Putamen (tissue), 1 donor: ENCODE results near the gene IL21.
"Not testable (repeated sequence)": the region's sequence is repeated elsewhere in the genome, so short reads cannot be mapped to it uniquely, and the experiment has no call there.

Experiments
- DNase-seq: peaks from one replicate; pipeline ENCODE4 v3.0.0-alpha.2; 2016; ENCODE audit warnings: low spot score

Gene IL21

GRCh38 chr4:122621016-122621507 is at the start of gene IL21:
TSS of gene IL21 (minus strand) at chr4:122621066. CDS start at chr4:122621011, 55 bp downstream.
- DNase-seq, result no peak

GRCh38 chr4:122669911-122670738 is 49.3 kb upstream of the IL21 start:
- DNase-seq, result no peak

- no peak for DNase-seq
Observed at GRCh38 chr4:122668241-122668640, 47.4 kb upstream of the IL21 start.

GRCh38 chr4:122666527-122667245 is 45.8 kb upstream of the IL21 start:
- DNase-seq, result no peak

GRCh38 chr4:122665161-122665929 is 44.5 kb upstream of the IL21 start:
- DNase-seq, result no peak

GRCh38 chr4:122663814-122664610 is 43.1 kb upstream of the IL21 start:
- no peak for DNase-seq

- DNase-seq, result no peak
Observed at GRCh38 chr4:122663291-122663690, 42.4 kb upstream of the IL21 start.

- DNase-seq, result no peak
Observed at GRCh38 chr4:122662701-122663100, 41.8 kb upstream of the IL21 start.

- DNase-seq, result no peak
Observed at GRCh38 chr4:122661176-122662160, 40.6 kb upstream of the IL21 start.

GRCh38 chr4:122658818-122659295 is 38.0 kb upstream of the IL21 start:
- DNase-seq, result no peak

GRCh38 chr4:122658377-122658776 is 37.5 kb upstream of the IL21 start:
- DNase-seq, result no peak

- DNase-seq, result no peak
Observed at GRCh38 chr4:122657553-122657952, 36.7 kb upstream of the IL21 start.

- not testable (repeated sequence) for DNase-seq
Observed at GRCh38 chr4:122656583-122656982, 35.7 kb upstream of the IL21 start.

GRCh38 chr4:122652379-122652778 is 31.5 kb upstream of the IL21 start:
- DNase-seq, result peak; percentile 34

GRCh38 chr4:122650148-122650547 is 29.3 kb upstream of the IL21 start:
- DNase-seq, result no peak

GRCh38 chr4:122647656-122648055 is 26.8 kb upstream of the IL21 start:
- no peak for DNase-seq

- DNase-seq, result no peak
Observed at GRCh38 chr4:122643257-122643656, 22.4 kb upstream of the IL21 start.

- DNase-seq, result no peak
Observed at GRCh38 chr4:122639181-122639580, 18.3 kb upstream of the IL21 start.

GRCh38 chr4:122636697-122637096 is 15.8 kb upstream of the IL21 start:
- no peak for DNase-seq

- DNase-seq, result no peak
Observed at GRCh38 chr4:122635205-122635604, 14.3 kb upstream of the IL21 start.
